Measurements from ENCODE around the gene ZNF266.
A peak's percentile ranks its signal among the peaks of the same experiment; 100 is the strongest.

Gene ZNF266

GRCh38 chr19:9370738-9371619 lies 64.4 kb downstream of the ZNF266 start:
- TF ChIP-seq POLR2AphosphoS5 (IDR thresholded peaks at IDR 0.05; ENCODE audit: low read depth, low read length) (no peak), SIN3A (IDR thresholded peaks at IDR 0.05; ENCODE audit: borderline replicate concordance, insufficient read depth, low read length) (no peak), FOXP2 (optimal IDR thresholded peaks at IDR 0.05; ENCODE audit: borderline replicate concordance, extremely low read depth, extremely low read length, insufficient read depth) (no peak), TAF1 (IDR thresholded peaks at IDR 0.05; ENCODE audit: borderline replicate concordance, insufficient read depth, low read length) (no peak), REST (IDR thresholded peaks at IDR 0.05; ENCODE audit: insufficient read depth in 1 of 2, low read depth in 2 of 2, low read length in 2 of 2) (no peak)

- TF ChIP-seq REST (IDR thresholded peaks at IDR 0.05; ENCODE audit: insufficient read depth in 1 of 2, low read depth in 2 of 2, low read length in 2 of 2) (no peak), POLR2AphosphoS5 (IDR thresholded peaks at IDR 0.05; ENCODE audit: low read depth, low read length) (peak; percentile 29; the same call in 1 of the 2 replicates), SIN3A (IDR thresholded peaks at IDR 0.05; ENCODE audit: borderline replicate concordance, insufficient read depth, low read length) (no peak), FOXP2 (optimal IDR thresholded peaks at IDR 0.05; ENCODE audit: borderline replicate concordance, extremely low read depth, extremely low read length, insufficient read depth) (no peak), TAF1 (IDR thresholded peaks at IDR 0.05; ENCODE audit: borderline replicate concordance, insufficient read depth, low read length) (no peak)
These were observed 72.5 kb downstream of the ZNF266 start, which contains the start of gene ZNF177 for GRCh38 chr19:9362905-9363304. Gene ZNF177, plus strand, starts transcription at chr19:9363013. Its CDS starts 15,299 bp downstream, at chr19:9378312.
